ENCODE measurements around the gene FDX2. TPM values are rescaled to one million over a fixed set of nuclear protein-coding genes. Genes with fewer than 3 reads are reported as not detected.

The FDX2 gene
- total RNA-seq, 1 donor = 27.5 TPM

GRCh38 chr19:10333758-10334587 is 18.2 kb upstream of the FDX2 start:
- DNase-seq (ENCODE audit: low read depth in 2 of 3, low spot score in 2 of 3) = no peak

- DNase-seq (ENCODE audit: low read depth in 2 of 3, low spot score in 2 of 3) = peak; percentile 91 to 98 (median 98)
These were observed 17.3 kb upstream of the FDX2 start, which contains the start of gene RAVER1 for GRCh38 chr19:10332965-10333757. TSS of gene RAVER1 (minus strand) at chr19:10333529. CDS start at chr19:10333507, 22 bp downstream.

GRCh38 chr19:10332158-10332964 is 16.5 kb upstream of the FDX2 start:
- no peak for DNase-seq (ENCODE audit: low read depth in 2 of 3, low spot score in 2 of 3)

DNA sequence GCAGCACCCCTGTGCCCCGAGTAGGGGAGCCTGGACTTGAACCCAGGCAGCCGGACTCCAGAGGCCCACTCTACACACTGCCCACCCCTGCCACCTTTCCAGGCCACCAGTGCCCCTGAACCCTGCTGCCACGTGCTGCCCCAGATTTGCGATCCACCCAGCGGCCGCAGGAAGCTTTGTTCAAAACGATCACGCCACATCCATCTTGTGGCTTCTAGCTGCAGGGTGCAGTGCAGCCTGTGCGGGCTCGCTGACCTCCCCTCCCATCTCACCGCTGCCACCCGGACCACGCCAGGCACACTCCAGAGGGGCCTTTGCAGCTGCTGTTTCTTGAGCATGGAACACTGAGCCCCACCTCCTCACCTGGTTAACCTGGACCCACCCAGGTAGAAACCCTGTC is 13.7 kb upstream of the FDX2 start:
- DNase-seq (ENCODE audit: low read depth in 2 of 3, low spot score in 2 of 3) = no peak

DNA sequence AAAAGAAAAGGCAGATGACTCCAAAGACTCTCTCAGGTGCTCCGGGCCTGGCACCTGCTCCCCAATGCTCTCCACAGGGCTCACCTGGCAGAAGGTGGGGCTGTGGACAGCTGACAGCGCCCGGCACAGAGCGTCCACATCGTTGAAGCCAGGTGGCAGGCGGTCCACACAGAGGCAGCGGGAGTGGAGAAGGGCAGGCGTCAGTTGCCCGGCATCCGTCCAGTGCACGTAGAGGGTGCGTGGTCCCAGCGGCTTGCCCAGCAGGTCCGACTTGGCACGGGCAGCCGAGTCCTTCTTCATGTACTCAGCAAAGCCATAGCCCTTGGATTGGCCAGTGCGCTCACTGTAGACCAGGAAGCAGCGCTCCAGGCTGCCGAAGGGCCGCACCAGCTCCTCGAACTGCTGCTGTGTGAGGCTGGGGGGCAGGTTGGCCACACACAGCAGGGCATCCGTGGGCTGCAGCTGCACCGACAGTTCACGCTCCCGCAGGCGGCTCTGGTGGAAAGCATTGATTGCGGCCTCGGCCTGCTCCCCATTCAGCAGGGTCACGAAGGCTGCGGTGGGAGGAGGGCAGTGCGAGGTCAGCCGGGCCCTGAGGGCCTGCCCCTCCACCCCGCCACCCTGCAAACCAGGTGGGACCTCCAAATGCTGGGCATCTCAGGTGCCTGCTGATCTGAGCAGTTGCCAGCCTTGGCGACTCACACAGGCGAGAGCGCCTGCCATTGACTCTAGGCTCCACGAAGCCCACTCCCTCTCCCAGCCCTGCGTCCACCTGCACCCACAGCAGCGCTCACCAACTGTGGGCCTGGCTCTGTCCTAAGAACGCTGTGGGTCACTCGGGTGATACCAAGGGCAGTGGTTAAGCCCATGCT is 13.0 kb upstream of the FDX2 start:
- DNase-seq (ENCODE audit: low read depth in 2 of 3, low spot score in 2 of 3) = no peak

- DNase-seq (ENCODE audit: low read depth in 2 of 3, low spot score in 2 of 3) = no peak
These were observed 12.0 kb upstream of the FDX2 start for GRCh38 chr19:10327793-10328192.

DNA sequence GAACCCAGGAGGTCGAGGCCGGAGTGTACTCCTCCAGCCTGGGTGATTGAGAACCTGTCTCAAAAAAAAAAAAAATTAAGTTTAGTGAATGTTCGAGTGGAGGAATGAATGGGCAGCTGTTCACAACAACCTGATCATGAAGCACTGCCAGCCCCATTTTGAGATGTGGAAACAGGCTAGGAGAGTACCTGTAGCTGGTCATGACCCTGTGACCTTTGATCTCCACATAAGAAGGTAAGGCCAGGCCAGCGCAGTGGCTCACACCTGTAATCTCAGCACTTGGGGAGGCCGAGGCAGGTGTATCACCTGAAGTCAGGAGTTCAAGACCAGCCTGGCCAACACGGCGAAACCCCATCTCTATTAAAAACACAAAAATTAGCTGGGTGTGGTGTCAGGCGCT is 9.9 kb upstream of the FDX2 start:
- DNase-seq (ENCODE audit: low read depth in 2 of 3, low spot score in 2 of 3) = no peak

DNA sequence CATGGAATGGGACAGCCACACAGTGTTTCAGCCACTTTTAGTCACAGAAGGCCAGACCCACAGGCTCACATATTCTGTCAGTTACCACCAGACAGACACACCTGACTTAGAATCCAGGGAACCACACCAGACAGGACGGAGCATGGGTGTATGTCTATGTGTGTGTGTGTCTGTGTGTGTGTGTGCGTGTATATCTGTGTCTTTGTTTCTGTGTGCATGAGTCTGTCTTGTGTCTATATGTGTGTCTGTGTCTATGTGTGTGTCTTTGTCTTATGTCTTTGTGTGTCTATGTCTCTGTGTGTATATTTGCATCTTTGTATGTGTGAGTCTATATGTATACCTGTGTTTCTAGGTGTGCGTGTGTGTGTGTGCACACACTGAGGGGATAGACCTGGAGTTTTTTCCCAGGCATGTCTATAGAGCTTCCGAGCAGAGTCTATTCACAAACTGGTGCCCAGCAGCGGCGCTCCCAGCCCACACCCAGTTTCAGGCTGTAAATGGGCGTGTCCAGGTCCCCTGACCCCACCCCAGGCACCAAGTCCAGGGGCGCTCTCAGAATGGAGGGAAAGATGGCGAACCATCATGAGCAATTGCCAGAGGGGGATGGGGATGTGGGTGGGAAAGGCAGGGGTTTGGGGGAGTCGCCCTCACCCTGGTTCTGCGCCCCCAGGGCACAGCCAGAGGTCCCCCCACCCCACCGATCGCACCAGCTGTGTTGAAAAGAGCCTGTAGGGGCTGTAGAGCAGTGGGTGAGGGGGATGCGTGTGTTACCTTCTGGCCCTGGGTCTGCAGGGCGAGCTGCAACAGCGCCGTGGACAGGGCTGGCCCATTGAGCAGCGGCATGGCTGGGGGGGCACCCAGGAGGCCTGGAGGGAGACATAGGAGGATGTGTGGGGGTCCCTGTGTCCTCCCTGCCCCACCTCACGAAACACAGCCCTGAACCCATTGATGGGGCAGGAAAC is 6.3 kb upstream of the FDX2 start:
- DNase-seq (ENCODE audit: low read depth in 2 of 3, low spot score in 2 of 3) = no peak

DNA sequence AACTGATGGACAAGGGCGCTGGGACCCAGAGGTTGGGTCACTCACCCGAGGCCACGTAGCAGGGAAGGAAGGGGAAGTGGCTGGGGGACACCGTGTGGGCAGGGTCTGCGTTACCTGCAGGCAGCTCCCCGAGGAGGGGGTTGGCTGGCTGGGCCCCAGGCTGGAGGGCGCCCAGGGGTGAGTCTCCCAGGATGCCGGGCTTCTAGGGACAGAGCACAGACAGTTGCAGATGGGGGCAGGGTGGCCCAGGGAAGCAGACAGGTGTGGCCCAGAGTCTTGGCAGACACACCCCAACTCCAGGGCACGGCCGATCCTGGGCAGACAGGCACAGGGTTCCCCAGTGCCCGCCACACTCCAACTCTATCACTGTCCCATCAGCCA is 5.6 kb upstream of the FDX2 start:
- no peak for DNase-seq (ENCODE audit: low read depth in 2 of 3, low spot score in 2 of 3)

DNA sequence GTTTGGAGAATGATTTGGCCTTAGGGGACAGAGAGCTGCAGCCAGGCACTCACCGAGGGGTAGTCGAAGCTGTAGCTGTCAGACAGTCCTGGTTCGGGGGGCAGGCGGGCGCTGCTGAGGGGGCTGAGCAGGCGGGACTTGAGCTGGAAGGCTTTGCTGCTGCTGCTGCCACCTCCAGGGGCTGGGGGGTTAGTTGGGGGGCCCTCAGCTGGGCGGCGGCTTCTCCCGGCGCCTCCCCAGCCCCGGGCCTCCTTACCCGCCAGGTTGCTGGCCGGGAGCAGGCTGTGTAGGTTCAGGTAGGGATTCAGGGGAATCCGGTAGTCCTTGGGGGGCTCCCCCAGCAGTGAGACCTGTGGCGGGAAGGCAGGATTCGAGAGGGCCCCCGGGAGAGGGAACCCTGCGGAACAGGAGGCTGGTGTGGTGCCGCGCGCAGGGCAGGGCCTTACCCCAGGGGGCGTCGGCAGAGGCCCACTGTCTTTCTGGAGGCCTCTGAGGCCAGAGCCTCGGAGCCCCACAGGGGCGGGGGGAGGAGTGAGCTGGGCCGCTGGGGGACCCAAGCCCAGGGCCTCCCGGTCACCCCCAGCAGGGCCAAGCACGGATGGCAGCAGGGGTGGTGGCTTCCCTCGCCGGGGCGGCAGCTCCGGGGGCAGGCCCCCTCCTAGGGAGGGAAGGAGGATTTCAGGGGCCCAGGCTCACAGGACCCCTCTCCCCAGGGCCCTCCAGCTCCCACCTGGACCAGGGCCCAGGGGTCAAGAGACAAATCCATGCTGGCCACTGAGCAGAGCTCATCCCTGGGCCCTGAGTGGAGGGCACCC is 5.0 kb upstream of the FDX2 start:
- DNase-seq (ENCODE audit: low read depth in 2 of 3, low spot score in 2 of 3) = no peak

- DNase-seq (ENCODE audit: low read depth in 2 of 3, low spot score in 2 of 3) = no peak
These were observed 3.2 kb upstream of the FDX2 start for GRCh38 chr19:10318807-10319682.

DNA sequence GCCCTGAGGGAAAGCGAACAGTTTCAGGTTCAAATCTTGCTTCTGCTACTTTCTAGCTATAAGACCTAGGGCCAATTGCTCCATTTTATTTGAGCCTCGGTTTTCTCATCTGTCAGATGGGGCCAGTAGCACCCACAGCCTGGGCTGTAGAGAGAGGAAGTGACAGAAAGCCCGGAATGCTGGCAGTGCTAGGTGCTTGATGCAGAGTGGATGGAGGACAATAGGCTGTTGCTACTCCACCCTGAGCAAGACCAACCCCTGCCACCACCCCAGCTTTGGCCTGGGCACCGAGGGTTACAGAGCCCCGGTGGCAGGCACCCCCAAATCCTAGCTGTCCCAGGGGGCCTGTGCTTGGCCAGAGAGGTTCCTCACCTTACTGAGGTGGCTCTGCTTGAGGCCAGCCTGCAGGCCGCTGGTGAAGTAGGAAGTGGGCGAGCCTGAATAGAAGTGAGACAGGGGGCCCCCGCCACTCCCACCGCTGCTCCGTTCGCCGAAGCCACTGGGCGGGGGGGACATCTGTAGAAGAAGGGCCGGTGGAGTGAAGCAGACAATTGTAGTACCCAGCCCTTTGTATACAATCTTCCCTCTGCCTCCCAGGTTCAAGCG is 2.1 kb upstream of the FDX2 start:
- DNase-seq (ENCODE audit: low read depth in 2 of 3, low spot score in 2 of 3) = no peak

- DNase-seq (ENCODE audit: low read depth in 2 of 3, low spot score in 2 of 3) = no peak
These were observed 1.4 kb upstream of the FDX2 start for GRCh38 chr19:10317045-10317856.

DNA sequence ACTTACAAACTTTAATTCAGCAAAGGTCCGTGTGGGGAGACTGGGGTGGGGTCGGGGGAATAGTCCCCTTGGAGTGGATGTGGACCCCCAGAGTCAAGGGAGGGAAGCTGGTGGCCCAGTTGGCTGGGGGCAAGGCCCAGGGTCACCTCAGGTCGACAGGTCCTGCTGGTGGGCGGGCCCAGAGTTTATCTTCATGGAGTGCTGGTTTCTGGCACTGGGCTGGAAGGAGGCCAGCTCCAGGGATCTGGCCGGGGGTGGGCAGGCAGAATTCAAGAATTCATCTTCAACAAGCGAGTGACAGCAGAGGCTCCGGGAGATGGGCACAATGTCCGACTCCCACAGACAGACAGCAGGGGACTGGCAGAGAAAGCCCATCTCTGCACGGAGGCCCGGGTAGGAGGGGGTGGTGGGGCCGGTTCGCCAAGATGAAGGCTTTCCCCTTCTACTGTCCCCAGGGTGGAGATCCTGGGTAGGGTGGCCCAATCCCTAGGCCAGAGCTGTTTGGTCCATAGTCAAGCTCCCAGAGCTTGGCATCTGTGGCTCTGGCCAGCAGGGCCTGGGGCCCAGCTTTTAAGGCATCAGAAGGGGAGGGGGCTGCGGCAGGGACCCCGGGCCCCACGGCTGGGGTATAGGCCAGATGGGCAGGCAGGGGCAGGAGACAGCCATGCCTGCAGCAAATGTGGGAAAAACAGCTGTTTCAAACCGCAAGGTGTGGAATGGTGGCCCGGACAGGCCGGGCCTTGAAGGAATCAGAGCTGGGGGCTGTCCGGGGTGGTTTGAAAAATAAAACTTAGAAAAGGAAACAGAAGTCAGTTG is 622 bp upstream of the FDX2 start:
- no peak for DNase-seq (ENCODE audit: low read depth in 2 of 3, low spot score in 2 of 3)

- no peak for DNase-seq (ENCODE audit: low read depth in 2 of 3, low spot score in 2 of 3)
These were observed 6.4 kb downstream of the FDX2 start, which contains the start of gene ZGLP1 for GRCh38 chr19:10309423-10309822. TSS of gene ZGLP1 (minus strand) at chr19:10309815.
